Measurements from ENCODE around the gene LIG1.

Gene LIG1
- 76.5 to 101 (median 97.5) reads per million in 4 donors for total RNA-seq

DNA sequence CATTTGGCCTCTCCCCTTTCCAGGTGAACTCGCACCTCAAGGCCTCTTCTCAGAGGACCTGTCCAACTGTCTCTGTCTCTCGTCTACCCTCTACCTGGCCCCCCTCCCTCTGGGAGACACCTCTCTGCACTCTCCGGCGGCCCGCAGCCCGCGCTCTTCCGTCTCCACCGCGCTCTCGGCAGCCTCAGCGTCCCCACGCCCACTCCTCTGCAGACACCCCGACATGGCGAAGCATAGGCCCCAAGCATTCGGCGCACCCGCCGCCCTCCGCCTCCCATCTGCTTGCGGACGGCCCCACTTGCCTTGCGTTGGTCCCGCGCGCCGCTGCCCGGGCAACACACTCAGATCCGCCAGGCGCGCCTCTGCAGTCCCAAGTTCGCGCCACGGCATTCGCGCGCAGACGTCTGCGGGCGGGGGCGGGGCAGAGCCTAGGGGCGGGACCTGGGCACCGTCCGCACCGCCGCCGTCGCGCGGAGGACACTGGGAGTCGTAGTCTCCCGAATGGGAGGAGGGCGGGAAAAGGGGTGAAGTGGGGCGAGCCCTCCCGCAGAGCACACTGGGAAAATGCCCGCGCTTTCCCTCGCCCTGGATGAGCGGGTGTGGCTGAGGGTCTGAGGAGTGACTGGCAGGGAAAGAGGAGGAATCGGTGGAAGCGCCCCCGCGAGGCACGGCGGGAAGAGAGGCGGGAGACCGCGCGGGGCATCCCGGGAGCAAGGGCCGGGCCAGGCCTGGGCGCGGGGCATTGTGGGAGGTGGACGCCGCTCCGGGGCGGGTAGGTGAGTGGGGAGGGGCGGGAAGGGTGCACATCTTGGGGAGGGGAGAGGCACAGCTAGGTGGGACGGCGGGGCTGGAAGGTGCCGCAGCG lies at the start of gene LIG1, which contains the start of gene ZSWIM9:
Gene LIG1, minus strand, starts transcription at position 406 of the 865 bp plus-strand sequence. CDS start 4,778 bp downstream, outside the sequence.
Gene ZSWIM9, plus strand, starts transcription at position 742 of the 865 bp plus-strand sequence. CDS start 1,123 bp downstream, outside the sequence.
- peak; percentile 79 to 94 (median 84) for DNase-seq

DNA sequence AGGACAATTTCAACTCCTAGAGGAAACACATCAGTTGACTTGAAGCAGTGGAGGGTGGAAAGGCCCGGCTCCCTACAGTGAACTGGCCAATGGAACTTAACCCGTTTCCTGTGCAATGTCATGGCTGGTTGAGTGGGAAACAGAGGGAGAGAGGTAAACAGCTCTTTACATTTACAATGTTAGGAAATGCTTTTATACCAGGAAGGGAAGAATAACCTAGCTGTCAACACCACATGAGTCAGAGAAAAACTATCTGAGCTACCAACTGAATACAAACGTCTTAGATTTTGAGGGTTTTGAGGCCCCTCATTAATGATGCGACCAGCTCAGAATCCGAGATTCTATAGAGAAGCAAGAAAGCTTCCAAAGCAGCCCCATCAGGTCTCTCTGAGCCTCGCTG lies 48.9 kb upstream of the LIG1 start:
- DNase-seq, result no peak

DNA sequence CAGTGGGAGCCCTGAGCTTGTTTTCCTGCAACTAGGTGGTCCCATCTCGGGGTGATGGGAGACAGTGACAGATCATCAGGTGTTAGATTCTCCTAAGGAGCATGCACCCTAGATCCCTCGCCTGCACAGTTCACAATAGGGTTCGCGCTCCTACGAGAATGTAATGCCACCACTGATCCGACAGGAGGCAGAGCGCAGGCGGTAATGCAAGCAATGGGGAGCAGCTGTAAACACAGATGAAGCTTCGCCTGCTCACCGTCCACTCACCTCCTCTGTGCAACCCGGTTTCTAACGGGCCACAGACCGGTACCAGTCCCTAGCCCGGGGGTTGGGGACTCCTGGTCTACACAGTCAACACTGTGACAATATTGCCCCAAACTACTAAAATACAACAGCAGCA lies 46.8 kb upstream of the LIG1 start:
- no peak for DNase-seq

DNA sequence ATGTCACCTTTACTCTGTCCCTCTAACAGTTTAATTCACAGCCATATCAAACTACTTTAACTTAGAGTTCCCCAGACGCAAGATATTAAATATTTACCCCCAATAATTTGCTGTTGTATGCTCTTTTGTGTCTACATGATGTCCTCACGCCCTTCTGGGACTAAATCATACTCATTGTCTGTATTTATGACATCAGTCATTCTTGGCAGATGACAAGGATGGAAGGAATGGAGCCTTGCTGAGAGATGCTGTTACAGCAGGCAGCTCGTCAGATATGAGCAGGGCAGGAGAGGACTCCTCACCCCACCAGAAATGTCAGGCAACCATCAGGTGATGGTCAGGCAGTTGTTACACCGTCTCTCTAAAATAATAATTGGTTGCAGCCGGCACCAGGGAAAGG lies 43.8 kb upstream of the LIG1 start:
- DNase-seq, result no peak

DNA sequence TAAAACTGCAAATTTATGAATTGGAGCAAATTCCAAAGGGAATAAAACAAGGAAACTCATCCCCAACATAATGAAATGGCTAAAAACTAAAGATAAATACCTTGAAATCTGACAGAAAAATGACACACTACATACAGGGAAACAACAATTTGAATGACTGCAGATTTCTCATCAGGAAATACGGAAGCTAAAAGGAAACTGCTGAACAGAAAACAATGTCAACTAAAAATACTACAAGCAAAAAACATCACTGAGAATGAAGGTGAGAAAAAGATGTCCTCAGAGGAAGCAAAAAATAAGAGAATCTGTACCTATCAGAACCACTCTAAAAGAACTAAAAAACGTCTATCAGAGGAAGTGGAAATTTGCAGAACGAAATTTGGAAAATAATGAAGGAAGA lies 39.9 kb upstream of the LIG1 start:
- DNase-seq, result peak in 1 of 5 donors; percentile 15

DNA sequence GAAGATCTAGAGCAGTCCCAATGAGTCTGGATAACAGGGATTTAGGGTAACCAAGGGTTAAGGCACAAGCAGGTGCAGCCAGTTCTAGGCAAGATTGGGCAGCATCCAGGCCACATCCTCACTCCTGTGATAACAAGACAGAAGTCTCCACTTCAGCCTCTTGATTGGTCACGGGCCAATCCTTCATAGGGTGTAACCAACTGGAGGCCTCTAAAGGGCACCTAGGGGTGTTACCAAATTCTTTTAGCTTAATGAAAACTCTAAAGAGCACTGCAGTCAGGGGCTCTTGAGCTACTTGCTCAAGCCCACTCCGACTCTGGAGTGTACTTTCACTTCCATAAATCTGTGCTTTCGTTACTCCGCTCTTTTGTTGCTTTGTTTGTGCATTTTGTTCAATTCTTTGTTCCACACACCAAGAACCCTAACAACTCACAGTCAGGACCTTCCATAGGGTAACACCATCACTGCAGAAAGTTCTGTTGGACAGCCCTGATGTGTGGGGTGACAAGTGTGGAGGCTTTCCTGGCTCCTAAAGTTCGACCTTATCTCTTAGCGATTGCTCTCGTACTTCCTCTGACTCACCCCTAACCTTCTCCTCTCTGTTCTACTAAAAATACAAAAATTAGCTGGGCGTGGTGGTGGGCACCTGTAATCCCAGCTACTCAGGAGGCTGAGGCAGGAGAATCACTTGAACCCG lies 36.4 kb upstream of the LIG1 start:
- no peak for DNase-seq

DNA sequence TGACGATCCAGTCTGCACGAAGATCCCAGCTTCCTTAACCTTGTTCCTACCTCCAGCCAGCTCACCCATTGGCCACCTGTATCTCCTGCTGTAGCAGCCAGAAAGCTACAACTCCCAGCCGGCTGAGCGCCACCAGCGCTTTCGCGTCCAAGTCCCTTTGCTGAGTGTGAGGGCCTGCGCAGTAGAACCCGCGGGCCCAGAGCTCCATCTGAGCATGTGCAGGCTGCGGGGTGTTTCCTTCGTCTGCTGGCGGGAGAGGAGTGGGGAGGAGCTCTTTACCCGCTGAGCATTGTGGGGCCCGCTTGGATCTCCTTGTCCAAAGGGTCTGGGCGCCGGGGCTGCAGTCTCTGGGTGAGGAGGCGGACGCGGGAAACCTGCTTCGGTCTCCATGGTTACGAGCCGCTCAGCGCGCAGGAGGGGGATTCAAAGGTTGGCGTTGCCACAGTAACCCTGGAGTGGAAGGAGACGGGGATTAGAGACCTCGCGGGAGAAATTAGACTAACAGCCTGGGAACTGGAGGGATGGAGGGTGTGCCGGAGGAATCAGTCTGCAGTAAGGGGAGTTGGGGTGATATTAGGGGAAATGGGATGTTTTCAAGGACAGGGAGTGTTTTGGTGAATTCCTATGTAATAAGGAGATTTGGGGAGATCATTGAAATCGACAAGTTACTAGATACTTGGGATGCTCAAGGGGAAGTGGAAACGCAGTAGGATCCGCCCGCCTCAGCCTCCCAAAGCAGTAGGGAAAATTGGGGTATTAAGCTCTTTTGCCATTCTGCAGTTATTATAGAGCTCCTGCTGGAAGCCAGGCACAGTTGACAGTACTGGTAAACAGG lies 33.9 kb upstream of the LIG1 start:
- peak; percentile 77 to 94 (median 84) for DNase-seq

DNA sequence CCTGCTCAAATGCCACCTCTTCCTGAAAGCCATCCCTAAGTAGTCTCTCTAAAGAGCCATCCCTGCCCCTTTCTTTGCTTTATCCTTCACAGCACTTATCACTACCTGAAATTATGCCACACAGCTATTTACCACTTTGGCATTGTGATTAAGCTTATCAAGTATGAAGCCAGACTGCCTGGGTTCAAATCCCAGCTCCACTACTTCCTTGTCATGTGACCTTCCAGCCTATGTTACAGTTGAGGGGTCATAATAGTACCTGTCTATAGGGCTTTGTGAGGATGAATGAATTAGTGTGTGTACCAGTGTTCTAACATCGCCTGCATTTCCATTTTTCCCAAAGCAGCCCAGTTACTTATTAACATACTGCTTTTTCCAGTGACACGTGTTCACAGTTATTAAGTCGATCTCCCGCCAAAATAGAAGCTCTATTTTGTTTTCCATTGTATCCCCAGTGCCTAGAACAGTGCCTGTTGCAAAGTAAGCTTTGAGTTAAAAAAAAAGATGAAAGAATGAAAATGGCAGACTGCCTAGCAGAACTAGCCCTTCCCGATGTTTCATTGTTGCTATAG lies 33.2 kb upstream of the LIG1 start:
- DNase-seq, result peak in 1 of 5 donors; percentile 15

DNA sequence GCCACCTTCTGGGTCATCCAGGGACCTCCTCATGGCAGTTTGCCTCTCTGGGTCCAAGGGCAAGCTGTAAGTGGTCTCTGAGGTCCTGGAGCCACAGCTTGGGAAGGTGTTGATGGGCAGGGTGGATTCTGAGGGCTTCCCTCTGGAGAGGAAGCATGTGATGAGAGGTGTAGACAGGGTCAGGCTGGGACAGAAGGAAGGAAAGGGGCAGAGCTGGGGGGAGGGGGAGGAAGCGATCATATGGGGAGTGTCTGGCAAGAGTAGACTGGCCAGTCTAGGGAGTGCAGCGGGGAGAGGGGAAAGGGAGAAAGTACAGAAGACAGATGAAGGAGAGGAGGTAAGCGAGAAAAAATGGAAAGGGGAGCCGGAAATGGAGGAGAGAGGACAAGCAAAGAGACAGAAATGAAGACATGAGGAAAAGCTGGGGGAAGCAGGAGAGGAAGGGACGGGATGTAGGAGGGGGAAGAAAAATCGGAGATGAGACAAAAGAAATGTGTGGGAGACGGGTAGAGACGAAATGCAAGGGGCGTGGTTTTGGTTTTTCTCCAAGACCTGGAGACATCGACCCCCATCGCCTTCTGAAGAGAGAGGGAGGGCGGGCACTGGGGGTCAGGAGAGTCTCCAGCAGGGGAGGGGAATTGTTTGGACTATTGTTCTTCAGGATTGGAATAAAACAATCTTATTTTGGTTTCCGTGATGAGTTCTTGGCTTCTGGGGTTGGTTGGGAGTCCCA lies 27.0 kb upstream of the LIG1 start:
- DNase-seq, result no peak

DNA sequence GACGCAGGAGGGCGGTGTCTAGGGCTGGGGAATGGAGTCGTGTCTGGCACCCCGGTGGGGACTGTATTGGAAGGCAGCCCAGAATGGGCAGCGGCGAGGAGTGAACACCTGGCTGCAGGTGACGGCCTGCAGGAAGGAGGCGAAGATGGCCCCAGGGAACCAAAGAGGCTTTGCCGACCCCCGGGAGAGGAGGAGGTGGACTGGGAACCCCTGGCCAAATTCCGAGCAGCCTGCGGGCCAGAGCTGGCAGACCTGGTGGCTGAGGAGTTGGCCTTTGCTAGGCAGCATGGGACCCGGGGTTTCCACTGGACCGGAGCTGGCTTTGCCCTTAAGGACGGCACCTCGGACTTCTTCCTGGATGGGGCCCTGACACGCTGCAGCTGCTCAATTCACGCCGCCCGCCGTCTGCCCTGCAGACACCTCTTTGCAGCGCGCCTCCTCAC lies 26.2 kb upstream of the LIG1 start:
- no peak for DNase-seq

DNA sequence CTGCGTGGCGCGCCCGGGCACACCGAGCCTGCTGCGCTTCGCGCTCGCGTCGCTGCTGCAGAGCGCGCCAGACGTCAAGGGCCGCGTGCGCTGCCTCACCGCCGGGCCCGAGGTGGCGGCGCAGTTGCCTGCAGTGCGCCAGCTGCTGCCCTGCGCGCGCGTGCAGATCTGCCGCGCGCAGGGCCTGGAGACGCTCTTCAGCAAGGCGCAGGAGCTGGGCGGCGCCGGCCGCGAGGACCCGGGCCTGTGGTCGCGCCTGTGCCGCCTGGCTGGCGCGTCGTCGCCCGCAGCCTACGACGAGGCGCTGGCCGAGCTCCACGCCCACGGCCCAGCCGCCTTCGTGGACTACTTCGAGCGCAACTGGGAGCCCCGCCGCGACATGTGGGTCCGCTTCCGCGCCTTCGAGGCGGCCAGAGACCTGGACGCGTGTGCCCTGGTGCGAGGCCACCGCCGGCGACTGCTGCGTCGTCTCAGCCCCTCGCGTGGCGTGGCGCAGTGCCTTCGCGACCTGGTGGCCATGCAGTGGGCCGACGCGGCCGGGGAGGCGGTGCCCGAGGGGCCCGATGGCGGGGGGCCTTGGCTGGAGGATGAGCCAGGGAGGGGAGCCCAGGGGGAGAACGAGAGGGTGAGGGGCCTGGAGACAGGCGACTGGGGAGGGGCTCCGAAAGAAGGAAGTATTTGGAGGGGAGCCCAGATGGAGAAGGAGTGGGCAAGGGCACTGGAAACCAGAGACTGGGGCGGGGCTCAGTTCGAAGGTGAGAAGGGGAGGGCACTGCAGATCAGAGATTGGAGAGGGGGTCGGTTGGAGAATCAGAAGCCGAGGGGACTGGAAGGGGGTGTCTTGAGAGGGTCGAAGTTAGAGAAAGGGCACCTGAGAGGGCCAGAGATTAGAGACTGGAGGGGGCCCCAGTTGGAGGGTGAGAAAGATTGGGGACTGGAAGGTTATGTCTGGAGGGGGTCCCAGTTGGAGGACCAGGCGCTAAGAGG lies 25.0 kb upstream of the LIG1 start:
- DNase-seq, result no peak

DNA sequence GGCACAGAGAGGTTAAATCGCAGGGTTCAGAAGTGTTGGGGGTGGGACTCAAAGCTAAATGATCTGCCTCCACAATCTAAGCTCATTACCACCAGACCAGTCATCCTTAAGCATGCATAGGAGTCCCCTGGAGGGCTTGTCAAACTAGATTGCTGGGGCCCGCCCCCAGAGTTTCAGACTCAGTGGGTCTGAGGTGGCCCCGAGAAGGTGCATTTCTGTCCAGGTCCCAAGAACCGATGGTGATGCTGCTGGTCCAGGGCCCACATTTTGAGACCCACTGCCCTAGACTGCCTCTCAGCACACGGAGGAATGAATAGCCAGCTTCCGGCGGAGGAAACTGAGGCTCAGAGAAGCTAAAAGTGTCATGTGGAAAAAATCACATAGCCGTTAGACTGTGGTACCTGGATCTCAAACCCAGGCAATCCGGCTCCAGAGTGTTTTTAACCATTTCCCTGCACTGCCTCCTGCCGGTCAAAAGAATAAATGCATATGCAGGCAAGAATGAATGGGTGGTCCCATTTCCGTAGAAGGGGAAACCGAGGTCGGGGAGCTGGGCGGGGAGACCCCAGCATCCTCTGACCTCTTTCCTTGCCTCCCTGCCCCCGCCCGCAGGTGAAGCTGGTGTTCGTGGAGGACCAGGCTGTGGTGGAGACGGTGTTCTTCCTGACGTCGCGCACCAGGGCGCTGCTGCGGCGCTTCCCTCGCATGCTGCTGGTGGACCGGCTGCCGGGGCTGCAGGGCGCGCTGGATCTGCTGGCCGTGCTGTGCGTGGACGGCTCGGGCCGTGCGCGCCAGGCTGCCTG lies 24.1 kb upstream of the LIG1 start:
- DNase-seq, result no peak

DNA sequence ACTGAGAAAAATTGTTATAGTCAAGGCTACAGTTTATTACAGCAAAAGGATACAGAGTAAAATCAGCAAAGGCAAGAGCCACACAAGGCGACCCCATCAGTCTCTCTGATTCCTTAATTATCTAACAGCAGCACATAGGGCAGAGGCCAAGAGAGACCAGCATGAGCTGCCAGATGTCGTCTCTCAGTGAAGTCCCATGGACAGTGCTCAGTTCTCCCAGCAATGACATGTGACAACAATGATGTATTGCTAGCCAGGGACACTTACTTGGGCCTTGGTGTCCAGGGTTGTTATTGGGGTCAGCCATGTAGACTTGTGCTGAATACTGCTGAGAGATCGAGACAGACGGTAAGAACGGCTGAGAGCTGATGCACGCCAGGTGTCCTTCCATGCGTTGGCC lies 22.6 kb upstream of the LIG1 start:
- DNase-seq, result no peak

DNA sequence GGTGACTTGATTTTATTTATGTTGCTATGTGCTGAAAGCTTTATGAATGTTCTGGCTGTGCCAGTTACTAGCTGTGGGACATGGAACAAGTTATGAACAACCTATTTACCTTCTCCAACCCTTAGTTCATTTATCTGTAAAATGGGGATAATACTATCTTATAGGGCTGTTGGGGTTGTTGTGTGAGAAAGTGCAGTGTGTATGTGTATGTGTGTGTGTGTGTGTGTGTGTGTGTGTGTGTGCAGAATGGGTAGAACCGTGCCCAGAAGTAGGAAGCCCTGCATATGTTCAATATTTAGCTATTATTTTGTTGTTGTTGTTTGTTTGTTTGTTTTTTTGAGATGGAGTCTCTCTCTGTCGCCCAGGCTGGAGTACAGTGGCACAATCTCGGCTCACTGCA lies 20.7 kb upstream of the LIG1 start:
- no peak for DNase-seq

DNA sequence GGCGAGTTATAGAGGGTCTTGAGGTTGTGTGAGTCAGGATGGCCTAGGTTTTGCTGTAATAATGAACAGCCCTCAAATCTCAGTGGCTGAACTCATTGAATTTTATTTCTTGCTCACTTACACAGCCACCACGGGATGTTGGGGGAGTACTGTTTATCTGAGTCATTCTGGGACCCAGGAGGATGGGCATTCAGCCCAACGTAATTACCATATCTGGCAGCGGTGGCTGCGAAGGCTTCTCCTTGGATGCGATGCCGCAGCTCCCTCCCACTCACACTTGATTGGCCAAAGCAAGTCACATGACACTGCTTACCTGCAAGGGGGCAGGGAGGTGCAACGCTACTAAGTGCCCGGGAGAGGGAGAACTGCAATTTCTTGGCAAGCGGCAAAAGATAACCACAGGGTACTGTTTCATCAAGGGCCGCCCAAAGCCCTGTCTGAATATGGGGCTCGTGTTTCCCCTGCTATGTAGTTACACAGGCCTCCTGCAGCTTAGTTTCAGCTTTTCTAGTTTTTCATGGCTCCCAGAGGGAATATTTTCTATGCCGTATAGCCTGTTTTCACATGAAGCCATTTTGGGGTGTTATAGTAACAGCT lies 20.2 kb upstream of the LIG1 start:
- peak in 2 of 5 donors; percentile 45 to 73 for DNase-seq

DNA sequence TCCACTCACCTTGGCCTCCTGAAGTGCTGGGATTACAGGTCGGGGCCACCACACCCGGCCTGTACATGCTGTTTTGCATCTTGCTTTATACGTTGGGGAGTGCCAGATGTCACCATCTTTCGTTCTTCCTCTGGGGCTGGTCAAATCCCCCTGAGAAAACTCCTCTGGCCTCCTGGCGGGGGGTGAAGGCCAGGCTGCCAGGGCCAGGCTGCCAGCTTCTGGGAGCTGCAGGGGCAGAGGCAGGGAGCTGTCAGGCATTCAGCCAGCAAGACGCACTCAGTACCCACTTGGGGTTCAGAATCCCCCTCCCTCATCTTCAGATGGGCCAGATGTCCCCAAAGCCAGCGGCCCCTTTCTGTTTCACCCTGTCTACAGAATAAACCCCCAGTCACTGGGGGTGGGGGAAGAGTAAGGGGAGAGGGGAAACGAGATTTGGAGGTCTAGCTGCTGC lies 16.4 kb upstream of the LIG1 start:
- no peak for DNase-seq

DNA sequence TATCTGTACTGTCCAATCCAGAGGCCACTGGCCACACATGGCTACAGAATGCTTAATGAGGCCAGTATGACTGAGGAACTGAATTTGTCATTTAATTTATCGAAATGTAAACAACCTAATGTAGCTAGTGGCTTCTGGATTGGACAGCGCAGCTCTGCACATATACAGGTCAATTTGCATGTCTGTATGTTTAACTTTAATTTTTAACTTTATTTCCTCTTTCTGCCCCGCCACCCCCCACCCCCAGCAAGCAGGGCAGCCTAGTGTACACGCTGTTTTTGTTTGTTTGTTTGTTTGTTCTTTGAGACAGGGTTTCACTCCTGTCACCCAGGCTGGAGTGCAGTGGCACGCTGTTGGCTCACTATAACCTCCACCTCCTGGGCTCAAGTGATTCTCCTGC lies 15.9 kb upstream of the LIG1 start:
- no peak for DNase-seq

DNA sequence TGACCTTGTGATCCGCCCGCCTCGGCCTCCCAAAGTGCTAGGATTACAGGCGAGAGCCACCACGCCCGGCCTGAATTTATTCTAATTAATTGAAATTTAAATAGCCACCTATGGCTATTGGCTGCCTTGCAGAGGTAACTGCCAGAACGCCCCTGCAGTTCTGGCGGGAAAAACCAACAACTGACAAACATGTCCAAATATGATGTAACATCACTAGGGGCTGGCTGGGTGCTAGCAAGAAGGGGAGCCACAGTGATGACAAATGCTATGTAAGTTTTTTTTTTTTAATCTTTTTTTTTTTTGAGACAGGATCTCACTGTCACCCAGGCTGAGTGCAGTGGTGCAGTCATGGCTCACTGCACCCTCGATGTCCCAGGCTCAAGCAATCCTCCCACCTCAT lies 13.2 kb upstream of the LIG1 start:
- no peak for DNase-seq

DNA sequence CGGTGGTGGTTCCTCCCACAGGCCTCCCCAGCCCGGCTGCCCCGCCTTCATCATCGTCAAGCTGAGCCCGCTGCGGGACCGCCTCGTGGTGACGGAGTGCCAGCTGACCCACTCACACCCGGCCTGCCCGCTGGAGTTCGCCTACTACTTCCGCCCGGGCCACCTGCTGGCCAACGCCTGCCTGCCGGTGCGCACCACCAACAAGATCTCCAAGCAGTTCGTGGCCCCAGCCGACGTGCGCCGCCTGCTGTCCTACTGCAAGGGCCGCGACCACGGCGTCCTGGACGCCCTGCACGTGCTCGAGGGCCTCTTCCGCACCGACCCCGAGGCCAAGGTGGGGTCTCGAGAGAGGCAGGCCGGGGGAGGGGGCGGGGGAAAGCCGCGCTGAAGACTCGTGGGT lies 12.3 kb upstream of the LIG1 start:
- DNase-seq, result no peak
